C4-2B (cell line): ENCODE results near the gene PPP1CA.

ENCODE experiments used
- ZFX ChIP-seq: fragments of 450-650 bp; IDR thresholded peaks from 2 replicates; pipeline ENCODE4 v1.6.1; 2017
- TF ChIP-seq, protein P1 (sequence below): fragments of 450-650 bp; conservative IDR thresholded peaks from 2 replicates; pipeline ENCODE4 v1.5.1; 2017; ENCODE audit warnings: mild to moderate bottlenecking

DNA sequence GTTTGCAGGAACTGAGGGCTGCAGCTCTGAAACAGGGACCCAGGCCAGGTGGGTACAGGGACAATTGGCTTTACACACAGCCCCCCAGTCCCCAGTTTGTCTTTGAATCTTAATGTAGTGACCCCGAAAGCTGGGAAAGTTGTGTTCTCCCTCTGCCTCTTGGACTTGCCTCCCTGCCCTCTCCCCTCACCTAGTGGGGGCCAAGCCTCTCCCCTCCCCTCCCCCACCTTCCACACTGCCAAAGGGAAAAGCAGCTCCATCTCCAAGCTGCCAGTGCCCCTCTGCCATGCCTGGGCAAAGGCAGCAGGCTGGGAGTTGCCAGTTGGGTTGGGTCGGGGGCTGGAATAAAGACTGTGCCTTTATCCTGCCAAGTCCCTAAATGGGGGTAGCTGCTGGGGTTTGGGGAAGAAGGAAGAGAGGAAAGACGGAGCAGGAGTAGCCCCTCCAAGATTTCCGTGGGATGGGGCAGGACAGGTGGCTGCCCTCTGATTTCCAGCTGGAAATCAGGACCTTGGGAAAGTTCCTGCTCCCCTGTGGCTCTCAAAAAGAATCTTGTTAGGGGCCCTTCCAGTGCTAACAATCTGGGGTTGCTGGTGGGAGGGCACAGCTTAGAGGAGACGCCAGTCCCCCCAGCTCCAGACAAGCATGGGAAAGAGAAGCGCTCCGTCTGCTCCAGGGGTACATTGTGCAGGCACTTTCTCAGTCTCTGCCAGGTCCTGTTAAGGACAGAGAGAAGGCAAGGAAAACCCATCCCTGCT is 25.4 kb downstream of the PPP1CA start:
- TF ChIP-seq, protein P1, sequence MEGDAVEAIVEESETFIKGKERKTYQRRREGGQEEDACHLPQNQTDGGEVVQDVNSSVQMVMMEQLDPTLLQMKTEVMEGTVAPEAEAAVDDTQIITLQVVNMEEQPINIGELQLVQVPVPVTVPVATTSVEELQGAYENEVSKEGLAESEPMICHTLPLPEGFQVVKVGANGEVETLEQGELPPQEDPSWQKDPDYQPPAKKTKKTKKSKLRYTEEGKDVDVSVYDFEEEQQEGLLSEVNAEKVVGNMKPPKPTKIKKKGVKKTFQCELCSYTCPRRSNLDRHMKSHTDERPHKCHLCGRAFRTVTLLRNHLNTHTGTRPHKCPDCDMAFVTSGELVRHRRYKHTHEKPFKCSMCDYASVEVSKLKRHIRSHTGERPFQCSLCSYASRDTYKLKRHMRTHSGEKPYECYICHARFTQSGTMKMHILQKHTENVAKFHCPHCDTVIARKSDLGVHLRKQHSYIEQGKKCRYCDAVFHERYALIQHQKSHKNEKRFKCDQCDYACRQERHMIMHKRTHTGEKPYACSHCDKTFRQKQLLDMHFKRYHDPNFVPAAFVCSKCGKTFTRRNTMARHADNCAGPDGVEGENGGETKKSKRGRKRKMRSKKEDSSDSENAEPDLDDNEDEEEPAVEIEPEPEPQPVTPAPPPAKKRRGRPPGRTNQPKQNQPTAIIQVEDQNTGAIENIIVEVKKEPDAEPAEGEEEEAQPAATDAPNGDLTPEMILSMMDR: no peak
- no peak for TF ChIP-seq ZFX
